ENCODE measurements around the gene RBPMS2. TPM values are rescaled to one million over a fixed set of nuclear protein-coding genes. Genes with fewer than 3 reads are reported as not detected.

The RBPMS2 gene
- total and polyA plus RNA-seq, 2 of the 8 experiments (the other 6 are each of a cell fraction or from before 2014, with no cell fraction given): 55.8 to 238 TPM

DNA sequence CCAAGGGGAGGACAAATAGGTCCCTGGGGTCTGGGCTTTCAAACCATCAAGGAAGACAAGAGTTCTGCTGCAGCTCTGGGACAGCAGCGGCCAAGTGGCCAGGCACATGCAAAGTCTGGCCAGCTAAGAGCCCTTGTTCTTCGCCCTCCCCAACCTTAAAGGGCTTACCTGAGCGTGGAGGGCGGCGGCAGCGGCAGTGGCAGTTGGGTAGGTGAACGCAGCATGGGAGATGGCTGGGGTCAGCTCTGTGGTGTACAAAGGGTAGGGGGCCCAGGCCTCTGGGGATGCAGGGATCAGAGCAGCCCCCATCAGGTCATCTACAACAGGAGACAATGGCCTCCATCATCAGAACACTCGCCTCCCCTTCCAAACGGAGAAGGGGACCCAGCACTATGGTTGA, 27.1 kb downstream of the RBPMS2 start:
- peaks cover 13 to 50% (median 29%) of the 10 kb centered on the region in 4 experiments for H3K36me3 ChIP-seq (ENCODE audit: control insufficient read depth in 2 of 4, insufficient read depth in 4 of 4, low read length in 3 of 4)
- TF ChIP-seq TAF1 (IDR thresholded peaks at IDR 0.05; ENCODE audit: low read depth, low read length) (no peak), RXRA (IDR thresholded peaks at IDR 0.05; ENCODE audit: insufficient read depth, low read depth, low read length) (no peak), ASH2L (IDR thresholded peaks at IDR 0.05; ENCODE audit: low read length) (no peak), TBP (IDR thresholded peaks at IDR 0.05; ENCODE audit: low read depth, low read length) (no peak), SUZ12 (IDR thresholded peaks at IDR 0.05; ENCODE audit: low read length) (no peak), SIX5 (IDR thresholded peaks at IDR 0.05; ENCODE audit: low read depth, low read length) (no peak), CREB1 (IDR thresholded peaks at IDR 0.05) (no peak), TEAD4 (IDR thresholded peaks at IDR 0.05; ENCODE audit: low read depth, low read length) (no peak), SP1 (IDR thresholded peaks at IDR 0.05; ENCODE audit: low read depth, low read length) (no peak), SRF (IDR thresholded peaks at IDR 0.05; ENCODE audit: low read depth, low read length) (no peak), POLR2AphosphoS5 (IDR thresholded peaks at IDR 0.05; ENCODE audit: low read depth, low read length) (no peak)
- H2BK20ac ChIP-seq (ENCODE audit: low read length): no peak overlapping the region
- peaks cover 0 to 12% (median 8%) of the 10 kb centered on the region in 4 experiments; a peak in 5 of 7 replicates for H3K4me1 ChIP-seq (replicated peaks in 1 of 4; ENCODE audit: control insufficient read depth in 3 of 4, insufficient read depth in 4 of 4, low read length in 3 of 4)
- ChIA-PET CTCF (ENCODE audit: partially characterized antibody) (interaction anchor here (0.6 to 46.3 kb wide), 8 partner anchors 8 to 89 kb away, joined by 3 to 883 read pairs (median 4); no protein-coding TSS in a partner anchor), POLR2A (ENCODE audit: partially characterized antibody) (interaction anchor here (0.8 to 59.2 kb wide), 9 partner anchors 8 to 72 kb away, joined by 3 to 1192 read pairs (median 4); no protein-coding TSS in a partner anchor)
- no peaks in the 10 kb centered on the region for H3K27me3 ChIP-seq (replicated peaks in 1 of 4; ENCODE audit: control insufficient read depth in 3 of 4, extremely low read depth in 1 of 4, insufficient read depth in 3 of 4, low read length in 3 of 4)
- peaks cover 0 to 83% of the 10 kb centered on the region in 2 experiments; a peak in 2 of 4 replicates for H3K79me2 ChIP-seq (ENCODE audit: control insufficient read depth in 1 of 2, insufficient read depth in 2 of 2, low read length in 2 of 2)
- WGBS, 2 experiments (ENCODE audit: extremely low coverage in 1 of 2, insufficient coverage in 1 of 2, insufficient read length in 1 of 2, insufficient replicate concordance in 2 of 2, low coverage in 1 of 2, low lambda C conversion rate in 2 of 2, missing lambda C conversion rate in 1 of 2): 97% methylated on average over 9 of the region's 9 CpGs; no CpG with 5 or more reads in 1 of the 2 experiments
- no peak overlapping the region for H2BK120ac ChIP-seq (replicated peaks; ENCODE audit: low read depth, low read length)
- H4K91ac ChIP-seq (replicated peaks; ENCODE audit: insufficient read length, low read length): no peak overlapping the region
- no peak overlapping the region for H3K14ac ChIP-seq (ENCODE audit: insufficient read length)
- no peak overlapping the region for H3K56ac ChIP-seq (replicated peaks; ENCODE audit: insufficient read length, low read depth, low read length)
- no peak overlapping the region for H3K23ac ChIP-seq (ENCODE audit: insufficient read length)
- H4K20me1 ChIP-seq (replicated peaks in 1 of 2; ENCODE audit: control insufficient read depth in 1 of 2, insufficient read depth in 2 of 2, low read length in 2 of 2): peaks cover 18 to 22% of the 10 kb centered on the region in 2 experiments
- no peak overlapping the region for H2AFZ ChIP-seq (ENCODE audit: low read length)
- no peak overlapping the region for H4K5ac ChIP-seq (ENCODE audit: insufficient read length, low read depth, low read length)
- no peak overlapping the region for H3K27ac ChIP-seq (ENCODE audit: low read depth, low read length)
- H2AK5ac ChIP-seq (ENCODE audit: low read depth, low read length): no peak overlapping the region
- no peak overlapping the region for H4K8ac ChIP-seq (ENCODE audit: extremely low read depth, insufficient read depth, low read length)
- H3K9me3 ChIP-seq (ENCODE audit: insufficient read depth in 2 of 2, low read depth in 1 of 2, low read length in 1 of 2): no peaks in the 10 kb centered on the region
- no peak overlapping the region for H2BK12ac ChIP-seq (ENCODE audit: low read depth, low read length)
- H2BK15ac ChIP-seq (ENCODE audit: low read length): no peak overlapping the region
- no peak overlapping the region for H3K4me2 ChIP-seq (ENCODE audit: insufficient read depth in 1 of 2, low read depth in 2 of 2, low read length in 2 of 2)
- DNase-seq (ENCODE audit: low read depth in 1 of 2, low spot score in 2 of 2) (no peak), FAIRE-seq (no peak)
- no peak overlapping the region for H3K4ac ChIP-seq (replicated peaks; ENCODE audit: insufficient read length, low read depth, low read length)
- H3K79me1 ChIP-seq (ENCODE audit: low read depth, low read length): peaks cover 19% of the 10 kb centered on the region
- no peak overlapping the region; a peak in 1 of 7 replicates for H3K9ac ChIP-seq (replicated peaks in 1 of 4; ENCODE audit: extremely low read depth in 1 of 4, low read depth in 3 of 4, low read length in 3 of 4)
- no peaks in the 10 kb centered on the region for H3K23me2 ChIP-seq (ENCODE audit: low read depth, low read length)
- no peak overlapping the region for H3K18ac ChIP-seq (ENCODE audit: extremely low read depth, low read length)
- H3K4me3 ChIP-seq (ENCODE audit: extremely low read depth in 1 of 4, insufficient read depth in 2 of 4, low read depth in 3 of 4, low read length in 4 of 4): no peak overlapping the region
- H2BK5ac ChIP-seq (ENCODE audit: low read depth, low read length): peak overlapping the region; percentile 87; the same call in 1 of the 2 replicates

Measured in H1 (cell line).